OCI-LY7 (cell line): Measurements from ENCODE around the gene ENTPD6.

Experiments
- CTCF ChIP-seq: fragments of 200-600 bp; sonication (generic); conservative IDR thresholded peaks from 2 replicates; pipeline ENCODE4 v1.5.1; 2014; ENCODE audit warnings: mild to moderate bottlenecking, antibody characterized with exemption, low read length, moderate library complexity, mixed read lengths
- EZH2phosphoT487 ChIP-seq: fragments of 200-600 bp; sonication (generic); IDR thresholded peaks from 2 replicates; pipeline ENCODE4 v1.6.1; 2018; ENCODE audit warnings: low read depth, borderline replicate concordance, mild to moderate bottlenecking, mixed run types, antibody characterized with exemption, low read length, moderate library complexity, mixed read lengths

- TF ChIP-seq EZH2phosphoT487 (no peak), CTCF (no peak)
Observed at GRCh38 chr20:25222461-25223178, 27.1 kb downstream of the ENTPD6 start.
